Lower leg skin (tissue), 3 donors: ENCODE measurements around the gene RHPN2.

Source experiments
- POLR2A ChIP-seq, 2 donors: fragments of 450-650 bp; IDR thresholded peaks; one replicate each; pipeline ENCODE4 v1.6.1; 2016 to 2017; ENCODE audit warnings: antibody characterized with exemption in 2 of 2, mild to moderate bottlenecking in 1 of 2, moderate library complexity in 1 of 2
- TF ChIP-seq, protein P1 (sequence below), 3 donors: fragments of 450-650 bp; IDR thresholded peaks; one replicate each; pipeline ENCODE4 v1.5.1; 2016; ENCODE audit warnings: antibody characterized with exemption in 3 of 3, mild to moderate bottlenecking in 3 of 3, moderate library complexity in 2 of 3

GRCh38 chr19:33040994-33041827, 23.5 kb downstream of the RHPN2 start:
- TF ChIP-seq POLR2A (IDR thresholded peaks at IDR 0.05): no peak
- TF ChIP-seq, protein P1, sequence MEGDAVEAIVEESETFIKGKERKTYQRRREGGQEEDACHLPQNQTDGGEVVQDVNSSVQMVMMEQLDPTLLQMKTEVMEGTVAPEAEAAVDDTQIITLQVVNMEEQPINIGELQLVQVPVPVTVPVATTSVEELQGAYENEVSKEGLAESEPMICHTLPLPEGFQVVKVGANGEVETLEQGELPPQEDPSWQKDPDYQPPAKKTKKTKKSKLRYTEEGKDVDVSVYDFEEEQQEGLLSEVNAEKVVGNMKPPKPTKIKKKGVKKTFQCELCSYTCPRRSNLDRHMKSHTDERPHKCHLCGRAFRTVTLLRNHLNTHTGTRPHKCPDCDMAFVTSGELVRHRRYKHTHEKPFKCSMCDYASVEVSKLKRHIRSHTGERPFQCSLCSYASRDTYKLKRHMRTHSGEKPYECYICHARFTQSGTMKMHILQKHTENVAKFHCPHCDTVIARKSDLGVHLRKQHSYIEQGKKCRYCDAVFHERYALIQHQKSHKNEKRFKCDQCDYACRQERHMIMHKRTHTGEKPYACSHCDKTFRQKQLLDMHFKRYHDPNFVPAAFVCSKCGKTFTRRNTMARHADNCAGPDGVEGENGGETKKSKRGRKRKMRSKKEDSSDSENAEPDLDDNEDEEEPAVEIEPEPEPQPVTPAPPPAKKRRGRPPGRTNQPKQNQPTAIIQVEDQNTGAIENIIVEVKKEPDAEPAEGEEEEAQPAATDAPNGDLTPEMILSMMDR (IDR thresholded peaks at IDR 0.05): no peak
